Hematopoietic multipotent progenitor cell (in vitro differentiated cells): ENCODE results near the gene AMER1. TPM values are rescaled to one million over a fixed set of nuclear protein-coding genes. Genes with fewer than 3 reads are reported as not detected.

Experiments used
- DNase-seq, 3 donors: peaks; one replicate each; pipeline ENCODE4 v3.0.0-alpha.2; 2011 to 2015; ENCODE audit warnings: low read depth in 2 of 3, low spot score in 2 of 3
- small RNA-seq: library from RNA; depleted of rRNA; stranded (forward); fragments of <200 nt; gene quantifications from one replicate; pipeline ENCODE3, GENCODE V24; 2012
- total RNA-seq: library from RNA; depleted of rRNA; stranded (reverse); fragments of >200 nt; gene quantifications from one replicate; pipeline ENCODE4 v1.2.3, GENCODE V29; 2012

AMER1 gene
- total RNA-seq, 1 donor, result 5.1 TPM

- no peak for DNase-seq
Measured at GRCh38 chrX:64186974-64187761, 18.3 kb downstream of the AMER1 start.

DNA sequence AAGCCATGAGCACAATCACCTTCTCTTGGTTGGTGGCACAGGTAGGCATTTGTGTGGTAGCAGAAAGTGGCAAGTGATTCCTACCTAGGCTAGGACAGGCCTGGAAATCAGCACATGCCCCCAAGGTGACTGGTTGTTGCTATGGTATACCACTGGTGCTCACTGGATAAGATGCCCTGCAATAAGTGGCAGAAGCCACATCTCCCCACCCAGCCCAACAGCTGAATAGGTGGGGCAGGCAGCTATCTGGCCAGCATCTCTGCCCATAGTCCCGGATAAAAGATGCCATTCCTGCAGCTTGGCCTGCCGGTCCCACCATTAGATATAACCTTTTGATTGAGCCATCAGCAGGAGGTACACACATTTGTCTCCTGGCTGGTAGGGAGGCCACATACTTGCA is 21.1 kb downstream of the AMER1 start:
- DNase-seq, result no peak

- DNase-seq, result no peak
Measured at GRCh38 chrX:64182208-64182607, 23.3 kb downstream of the AMER1 start.

DNA sequence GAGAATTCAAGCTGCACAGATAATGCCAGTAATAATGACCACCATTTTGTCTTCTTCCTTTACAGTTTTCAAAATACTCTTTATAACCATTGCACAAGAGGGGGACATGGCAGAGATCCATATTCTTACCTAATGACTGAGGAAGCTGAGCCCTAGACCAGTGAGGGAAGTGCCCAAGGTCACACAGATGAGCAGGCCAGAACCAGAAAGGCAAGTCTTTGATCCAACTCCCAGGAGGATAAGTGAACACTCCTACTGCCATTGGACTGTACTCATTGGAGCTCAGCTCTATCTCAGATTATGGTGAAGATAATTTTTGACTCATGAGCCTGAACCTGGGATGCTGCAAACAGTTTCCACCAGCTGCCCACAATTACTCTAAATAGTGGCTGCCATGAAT is 28.6 kb downstream of the AMER1 start:
- no peak for DNase-seq

DNA sequence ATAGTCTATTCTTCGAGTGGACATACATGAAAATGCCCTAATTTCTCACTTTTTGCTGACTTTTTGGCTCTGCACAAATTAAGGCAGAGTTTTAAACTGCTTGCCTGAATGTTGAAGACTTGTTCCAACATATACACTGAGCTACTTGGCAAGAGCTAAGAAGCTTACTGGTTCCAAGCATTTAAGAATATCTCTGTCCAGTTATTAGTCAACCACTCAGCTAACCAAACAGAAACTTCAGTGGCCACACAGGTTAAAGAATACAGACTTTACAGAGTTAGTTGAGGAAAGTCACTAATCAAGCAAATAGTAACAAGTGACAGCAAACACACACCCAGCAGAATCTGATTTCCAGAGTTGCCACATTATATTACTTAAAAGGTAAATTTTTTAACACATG is 35.5 kb downstream of the AMER1 start:
- no peak for DNase-seq

GRCh38 chrX:64152857-64153256 is 52.7 kb downstream of the AMER1 start:
- no peak for DNase-seq

- no peak for DNase-seq
Measured at GRCh38 chrX:64151911-64152310, 53.6 kb downstream of the AMER1 start.

- DNase-seq, result no peak
Measured at GRCh38 chrX:64150775-64151174, 54.7 kb downstream of the AMER1 start.

Small RNAs within 50 kb of the gene (small RNA-seq; reads per million reads assigned to genes)
- gene RN7SL799P, result not detected

Other genes starting within 250 kb of the AMER1 start
- 0.81 TPM for gene ASB12, start 24.9 kb upstream of the AMER1 start, total RNA-seq
- 3.2 TPM for gene MTMR8, start 189.7 kb upstream of the AMER1 start, total RNA-seq